GM12892 (cell line): Measurements from ENCODE around the gene PARP3.

Experiments
- POLR2AphosphoS5 ChIP-seq: IDR thresholded peaks from 2 replicates; pipeline ENCODE4 v1.6.1; 2011; ENCODE audit warnings: low read depth, low read length, control low read depth
- TAF1 ChIP-seq: IDR thresholded peaks from 2 replicates; pipeline ENCODE4 v1.6.1; 2011; ENCODE audit warnings: low read depth, mild to moderate bottlenecking, control low read depth, low read length, borderline replicate concordance

GRCh38 chr3:51985063-51985462 is 42.9 kb downstream of the PARP3 start:
- TF ChIP-seq POLR2AphosphoS5, result no peak
- TF ChIP-seq TAF1, result no peak
